ENCODE results near the gene SUV39H2.

GRCh38 chr10:14844948-14845347 is 33.7 kb upstream of the SUV39H2 start:
- no peak for TF ChIP-seq CTCF (IDR thresholded peaks at IDR 0.05; ENCODE audit: low read depth, low read length, missing input control)
- TF ChIP-seq, protein P1, sequence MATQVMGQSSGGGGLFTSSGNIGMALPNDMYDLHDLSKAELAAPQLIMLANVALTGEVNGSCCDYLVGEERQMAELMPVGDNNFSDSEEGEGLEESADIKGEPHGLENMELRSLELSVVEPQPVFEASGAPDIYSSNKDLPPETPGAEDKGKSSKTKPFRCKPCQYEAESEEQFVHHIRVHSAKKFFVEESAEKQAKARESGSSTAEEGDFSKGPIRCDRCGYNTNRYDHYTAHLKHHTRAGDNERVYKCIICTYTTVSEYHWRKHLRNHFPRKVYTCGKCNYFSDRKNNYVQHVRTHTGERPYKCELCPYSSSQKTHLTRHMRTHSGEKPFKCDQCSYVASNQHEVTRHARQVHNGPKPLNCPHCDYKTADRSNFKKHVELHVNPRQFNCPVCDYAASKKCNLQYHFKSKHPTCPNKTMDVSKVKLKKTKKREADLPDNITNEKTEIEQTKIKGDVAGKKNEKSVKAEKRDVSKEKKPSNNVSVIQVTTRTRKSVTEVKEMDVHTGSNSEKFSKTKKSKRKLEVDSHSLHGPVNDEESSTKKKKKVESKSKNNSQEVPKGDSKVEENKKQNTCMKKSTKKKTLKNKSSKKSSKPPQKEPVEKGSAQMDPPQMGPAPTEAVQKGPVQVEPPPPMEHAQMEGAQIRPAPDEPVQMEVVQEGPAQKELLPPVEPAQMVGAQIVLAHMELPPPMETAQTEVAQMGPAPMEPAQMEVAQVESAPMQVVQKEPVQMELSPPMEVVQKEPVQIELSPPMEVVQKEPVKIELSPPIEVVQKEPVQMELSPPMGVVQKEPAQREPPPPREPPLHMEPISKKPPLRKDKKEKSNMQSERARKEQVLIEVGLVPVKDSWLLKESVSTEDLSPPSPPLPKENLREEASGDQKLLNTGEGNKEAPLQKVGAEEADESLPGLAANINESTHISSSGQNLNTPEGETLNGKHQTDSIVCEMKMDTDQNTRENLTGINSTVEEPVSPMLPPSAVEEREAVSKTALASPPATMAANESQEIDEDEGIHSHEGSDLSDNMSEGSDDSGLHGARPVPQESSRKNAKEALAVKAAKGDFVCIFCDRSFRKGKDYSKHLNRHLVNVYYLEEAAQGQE (IDR thresholded peaks at IDR 0.05): no peak
- no peak for TF ChIP-seq RAD21 (IDR thresholded peaks at IDR 0.05)
- no peak for TF ChIP-seq FOXA1 (IDR thresholded peaks at IDR 0.05)
- TF ChIP-seq YY1 (IDR thresholded peaks at IDR 0.05): no peak
- TF ChIP-seq GABPA (IDR thresholded peaks at IDR 0.05 in 1 of 2, conservative IDR thresholded peaks at IDR 0.05 in 1 of 2): no peak
- no peak for TF ChIP-seq SP1 (IDR thresholded peaks at IDR 0.05)
- no peak for TF ChIP-seq TAF1 (conservative IDR thresholded peaks at IDR 0.05)
- no peak for TF ChIP-seq ATF3 (IDR thresholded peaks at IDR 0.05)
